ENCODE measurements around the gene NOD2.

NOD2 gene

DNA sequence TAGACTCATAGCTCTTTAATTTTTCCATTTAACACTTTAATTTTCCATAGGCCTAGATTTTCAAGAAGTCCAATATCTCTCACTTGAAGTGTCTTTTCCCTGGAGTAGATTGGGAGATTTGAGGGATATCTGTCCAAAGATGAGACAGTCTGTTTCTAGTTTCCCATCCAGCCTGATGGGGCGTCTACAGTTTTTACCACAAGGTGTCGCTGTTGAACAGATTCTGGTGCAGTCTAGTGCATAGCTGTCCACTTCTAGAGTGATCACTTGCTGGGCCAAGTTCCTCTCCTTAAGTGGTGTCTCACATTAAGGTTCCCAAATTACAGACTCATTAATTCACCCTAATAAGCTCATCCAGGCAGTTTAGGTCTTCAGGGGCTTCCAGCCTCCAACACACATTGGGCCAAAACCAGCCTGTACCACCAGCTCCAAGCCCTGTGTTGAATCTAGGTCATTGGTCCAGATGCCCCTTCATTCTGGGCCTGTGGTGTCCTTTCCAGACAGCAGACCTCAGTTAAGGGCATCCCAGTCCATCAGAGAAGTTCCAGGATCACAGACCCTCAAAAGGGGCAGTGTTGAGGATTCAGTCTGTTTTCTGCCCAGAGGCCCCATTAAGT is 21.7 kb upstream of the NOD2 start:
- no peak overlapping the region for H2AFZ ChIP-seq (ENCODE audit: low read length)
- no peak overlapping the region for H2BK12ac ChIP-seq (ENCODE audit: low read length)
- H4K91ac ChIP-seq (ENCODE audit: low read depth, low read length, poor library complexity) = no peak overlapping the region
- no peak overlapping the region for H2BK120ac ChIP-seq (ENCODE audit: low read depth, low read length)
- H3K4me2 ChIP-seq (ENCODE audit: insufficient read depth, low read length, poor library complexity, severe bottlenecking) = no peak overlapping the region
- no peaks in the 10 kb centered on the region for H3K79me1 ChIP-seq (ENCODE audit: low read depth, low read length)
- no CpG with 5 or more reads among the region's 2 CpGs for WGBS, 2 donors (ENCODE audit: extremely low coverage in 2 of 2, insufficient read length in 2 of 2, insufficient replicate concordance in 1 of 2)
- H3K4ac ChIP-seq (ENCODE audit: low read length) = no peak overlapping the region
- H3K14ac ChIP-seq (ENCODE audit: low read length) = no peak overlapping the region
- DNase-seq (ENCODE audit: low spot score) = no peak
- H3K9ac ChIP-seq (ENCODE audit: low read depth, low read length, poor library complexity) = no peak overlapping the region
- no peak overlapping the region for H2AK5ac ChIP-seq (ENCODE audit: low read depth, low read length)
- H3K18ac ChIP-seq (ENCODE audit: low read length) = no peak overlapping the region
- no peak overlapping the region for H4K8ac ChIP-seq (ENCODE audit: low read depth, low read length)
- H3K36me3 ChIP-seq (replicated peaks in 1 of 2; ENCODE audit: control insufficient read depth in 2 of 2, insufficient read depth in 2 of 2, low read length in 2 of 2) = no peaks in the 10 kb centered on the region
- peaks cover 10 to 15% of the 10 kb centered on the region in 2 donors for H3K9me3 ChIP-seq (replicated peaks in 1 of 2; ENCODE audit: control insufficient read depth in 2 of 2, insufficient read depth in 1 of 2, low read depth in 1 of 2, low read length in 2 of 2)
- H2BK5ac ChIP-seq (ENCODE audit: low read length) = no peak overlapping the region
- no peak overlapping the region for H3K4me3 ChIP-seq (ENCODE audit: low read length in 2 of 2)
- H2BK15ac ChIP-seq (ENCODE audit: low read length) = no peak overlapping the region
- no peaks in the 10 kb centered on the region for H3K27me3 ChIP-seq (ENCODE audit: control insufficient read depth in 3 of 3, insufficient read depth in 3 of 3, low read depth in 1 of 3, low read length in 3 of 3)
- no peak overlapping the region for H3K23ac ChIP-seq (ENCODE audit: low read depth, low read length, poor library complexity)
- no peak overlapping the region for H3K27ac ChIP-seq (replicated peaks; ENCODE audit: low read length)
- peaks cover 3 to 10% of the 10 kb centered on the region in 2 donors for H3K4me1 ChIP-seq (ENCODE audit: control insufficient read depth in 2 of 2, insufficient read depth in 1 of 2, low read depth in 1 of 2, low read length in 2 of 2)

DNA sequence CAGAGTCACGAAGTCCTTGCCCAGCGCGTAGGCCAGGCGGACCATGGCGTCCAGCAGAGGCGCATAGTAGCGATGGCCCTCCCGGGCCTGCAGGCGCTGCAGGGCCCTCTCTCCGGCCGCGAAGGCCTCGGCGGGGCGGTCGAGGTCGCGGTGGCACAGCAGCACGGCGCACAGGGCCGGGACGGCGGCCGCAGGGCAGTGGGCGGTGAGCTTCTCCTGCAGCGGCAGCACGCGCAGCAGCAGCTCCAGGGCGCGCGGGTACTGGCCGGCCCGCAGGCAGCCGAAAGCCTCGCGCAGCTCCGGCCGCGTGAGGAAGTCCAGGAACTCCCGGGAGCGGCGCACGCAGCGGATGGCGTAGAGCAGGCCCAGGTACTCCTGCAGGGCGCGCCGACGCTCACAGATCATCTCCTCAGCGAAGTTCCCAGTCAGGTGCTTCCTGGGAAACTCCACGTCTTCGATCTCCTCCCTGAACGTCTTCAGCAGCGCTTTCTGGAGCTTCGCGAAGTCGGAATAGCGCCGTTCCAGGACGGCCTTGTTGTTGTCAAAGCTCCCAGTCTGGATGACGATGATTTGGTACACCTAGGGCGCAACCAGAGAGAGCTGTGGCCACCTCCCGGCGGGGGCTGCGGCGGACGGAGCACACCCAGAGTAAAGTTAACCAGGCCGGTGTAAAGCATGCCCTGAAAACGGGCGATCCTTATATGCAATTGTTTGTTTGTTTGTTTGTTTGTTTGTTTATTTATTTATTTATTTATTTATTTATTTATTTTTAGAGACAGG is 19.7 kb upstream of the NOD2 start:
- no peak overlapping the region for H3K9ac ChIP-seq (ENCODE audit: low read depth, low read length, poor library complexity)
- H3K4me1 ChIP-seq (ENCODE audit: control insufficient read depth in 2 of 2, insufficient read depth in 1 of 2, low read depth in 1 of 2, low read length in 2 of 2) = peaks cover under 1 to 3% of the 10 kb centered on the region in 2 donors
- H3K27me3 ChIP-seq (ENCODE audit: control insufficient read depth in 3 of 3, insufficient read depth in 3 of 3, low read depth in 1 of 3, low read length in 3 of 3) = no peaks in the 10 kb centered on the region
- H3K14ac ChIP-seq (ENCODE audit: low read length) = no peak overlapping the region
- H3K4ac ChIP-seq (ENCODE audit: low read length) = no peak overlapping the region
- H3K23ac ChIP-seq (ENCODE audit: low read depth, low read length, poor library complexity) = peak overlapping the region; percentile 34
- H3K27ac ChIP-seq (replicated peaks; ENCODE audit: low read length) = no peak overlapping the region
- peak overlapping the region in 1 of 2 donors; percentile 28 for H3K4me3 ChIP-seq (ENCODE audit: low read length in 2 of 2)
- H3K36me3 ChIP-seq (replicated peaks in 1 of 2; ENCODE audit: control insufficient read depth in 2 of 2, insufficient read depth in 2 of 2, low read length in 2 of 2) = no peaks in the 10 kb centered on the region
- no peaks in the 10 kb centered on the region for H3K79me1 ChIP-seq (ENCODE audit: low read depth, low read length)
- no peak overlapping the region for H2BK12ac ChIP-seq (ENCODE audit: low read length)
- no peak for DNase-seq (ENCODE audit: low spot score)
- H2AFZ ChIP-seq (ENCODE audit: low read length) = no peak overlapping the region
- no peak overlapping the region for H2AK5ac ChIP-seq (ENCODE audit: low read depth, low read length)
- H2BK120ac ChIP-seq (ENCODE audit: low read depth, low read length) = no peak overlapping the region
- peak overlapping the region; percentile 20 for H3K18ac ChIP-seq (ENCODE audit: low read length)
- no peak overlapping the region for H4K8ac ChIP-seq (ENCODE audit: low read depth, low read length)
- H3K9me3 ChIP-seq (replicated peaks in 1 of 2; ENCODE audit: control insufficient read depth in 2 of 2, insufficient read depth in 1 of 2, low read depth in 1 of 2, low read length in 2 of 2) = peaks cover 10 to 15% of the 10 kb centered on the region in 2 donors
- H2BK5ac ChIP-seq (ENCODE audit: low read length) = no peak overlapping the region
- WGBS, 2 donors (ENCODE audit: extremely low coverage in 2 of 2, insufficient read length in 2 of 2, insufficient replicate concordance in 1 of 2) = no CpG with 5 or more reads among the region's 70 CpGs
- no peak overlapping the region for H2BK15ac ChIP-seq (ENCODE audit: low read length)
- H3K4me2 ChIP-seq (ENCODE audit: insufficient read depth, low read length, poor library complexity, severe bottlenecking) = no peak overlapping the region
- no peak overlapping the region for H4K91ac ChIP-seq (ENCODE audit: low read depth, low read length, poor library complexity)

DNA sequence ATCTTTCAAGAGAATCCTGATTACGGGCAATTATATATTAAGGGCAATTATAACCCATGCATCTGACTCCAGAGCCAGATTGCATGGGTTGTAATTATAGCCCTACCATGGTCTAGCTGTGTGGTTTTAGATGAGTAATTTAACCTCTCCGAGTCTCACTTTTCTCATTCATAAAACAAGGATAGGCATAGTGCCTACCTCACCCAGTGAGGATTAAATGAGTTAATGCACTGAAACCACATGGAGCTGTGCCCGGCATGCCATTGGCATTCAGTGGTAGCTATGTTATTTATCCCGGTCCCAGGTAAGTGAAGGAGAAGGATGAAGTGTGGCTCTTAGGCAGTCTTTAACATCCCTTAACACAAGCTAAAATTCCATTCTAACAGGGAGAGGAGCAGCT is 18.6 kb upstream of the NOD2 start:
- Histone ChIP-seq H3K9ac (ENCODE audit: low read depth, low read length, poor library complexity) (no peak overlapping the region), H2AK5ac (ENCODE audit: low read depth, low read length) (no peak overlapping the region), H3K27me3 (ENCODE audit: control insufficient read depth in 3 of 3, insufficient read depth in 3 of 3, low read depth in 1 of 3, low read length in 3 of 3) (no peaks in the 10 kb centered on the region), H2BK5ac (ENCODE audit: low read length) (no peak overlapping the region), H3K14ac (ENCODE audit: low read length) (no peak overlapping the region), H4K8ac (ENCODE audit: low read depth, low read length) (no peak overlapping the region), H3K23ac (ENCODE audit: low read depth, low read length, poor library complexity) (no peak overlapping the region), H4K91ac (ENCODE audit: low read depth, low read length, poor library complexity) (no peak overlapping the region), H3K18ac (ENCODE audit: low read length) (no peak overlapping the region), H2BK12ac (ENCODE audit: low read length) (no peak overlapping the region), H3K4me1 (ENCODE audit: control insufficient read depth in 2 of 2, insufficient read depth in 1 of 2, low read depth in 1 of 2, low read length in 2 of 2) (no peaks in the 10 kb centered on the region), H2BK15ac (ENCODE audit: low read length) (no peak overlapping the region), H3K4ac (ENCODE audit: low read length) (no peak overlapping the region), H2AFZ (ENCODE audit: low read length) (no peak overlapping the region), H3K4me3 (ENCODE audit: low read length in 2 of 2) (no peak overlapping the region), H3K27ac (replicated peaks; ENCODE audit: low read length) (no peak overlapping the region), H2BK120ac (ENCODE audit: low read depth, low read length) (no peak overlapping the region), H3K79me1 (ENCODE audit: low read depth, low read length) (no peaks in the 10 kb centered on the region), H3K36me3 (replicated peaks in 1 of 2; ENCODE audit: control insufficient read depth in 2 of 2, insufficient read depth in 2 of 2, low read length in 2 of 2) (no peaks in the 10 kb centered on the region), H3K4me2 (ENCODE audit: insufficient read depth, low read length, poor library complexity, severe bottlenecking) (no peak overlapping the region), H3K9me3 (replicated peaks in 1 of 2; ENCODE audit: control insufficient read depth in 2 of 2, insufficient read depth in 1 of 2, low read depth in 1 of 2, low read length in 2 of 2) (peaks cover 10 to 15% of the 10 kb centered on the region in 2 donors)
- no peak for DNase-seq (ENCODE audit: low spot score)
- WGBS, 2 donors (ENCODE audit: extremely low coverage in 2 of 2, insufficient read length in 2 of 2, insufficient replicate concordance in 1 of 2) = no CpG with 5 or more reads among the region's 4 CpGs

Data from neuronal stem cell (in vitro differentiated cells).